HG03520 (cell line): ENCODE data around the gene HCN4.
"Not testable (repeated sequence)": the region's sequence is repeated elsewhere in the genome, so short reads cannot be mapped to it uniquely, and the experiment has no call there.

ENCODE experiments used
- ATAC-seq: cut with Tn5 transposase; IDR thresholded peaks from one replicate; pipeline ENCODE4 v1.9.1; 2021; ENCODE audit warnings: mild to moderate bottlenecking, moderate library complexity; ENCODE audit not compliant: unreplicated experiment

HCN4 gene

DNA sequence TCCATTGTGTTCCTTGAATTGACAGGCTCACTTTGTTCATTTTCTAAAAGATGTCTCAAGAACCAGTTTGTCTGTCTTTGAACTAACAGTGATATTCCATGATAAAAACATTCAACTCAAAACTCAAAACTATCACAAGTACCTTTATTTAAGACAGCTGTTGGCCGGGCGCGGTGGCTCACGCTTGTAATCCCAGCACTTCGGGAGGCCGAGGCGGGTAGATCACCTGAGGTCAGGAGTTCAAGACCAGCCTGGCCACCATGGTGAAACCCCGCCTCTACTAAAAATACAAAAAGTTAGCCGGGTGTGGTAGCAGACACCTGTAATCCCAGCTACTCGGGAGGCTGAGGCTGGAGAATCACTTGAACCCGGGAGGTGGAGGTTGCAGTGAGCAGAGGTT is 68.5 kb downstream of the HCN4 start:
- not testable (repeated sequence) for ATAC-seq

DNA sequence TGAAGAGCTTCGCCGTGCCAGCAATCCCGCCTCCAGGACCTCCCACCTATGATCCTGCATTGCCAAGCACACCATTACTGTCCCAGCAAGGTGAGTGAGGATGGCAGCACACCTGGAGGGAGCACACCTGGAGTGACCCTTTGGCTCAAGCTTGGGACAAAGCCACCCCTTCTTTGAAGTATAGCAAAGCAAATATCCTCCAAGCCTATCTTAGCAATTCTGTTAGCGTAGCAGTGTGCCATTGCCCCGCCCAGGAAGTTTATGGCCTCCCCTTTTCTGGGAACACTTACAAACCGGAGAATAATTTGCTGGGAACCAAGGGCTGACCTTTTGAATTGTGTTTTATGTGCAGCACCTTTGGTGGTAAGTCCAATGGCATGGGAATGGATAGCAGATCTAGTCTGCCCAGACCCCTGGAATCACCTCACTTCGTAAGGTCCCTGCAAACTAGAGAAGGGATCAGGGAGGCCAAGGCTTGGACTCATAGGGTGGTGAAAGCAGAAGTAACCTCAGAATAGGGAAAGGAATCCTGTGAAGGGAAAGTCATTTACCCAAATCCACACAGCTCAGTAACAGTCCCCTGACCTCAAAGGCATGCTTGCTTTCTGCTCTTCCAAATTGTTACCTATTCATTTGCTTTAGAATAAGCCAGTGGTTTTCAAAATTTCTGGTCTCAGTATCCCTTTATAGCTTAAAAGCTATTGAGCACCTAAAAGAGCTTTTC is 70.1 kb downstream of the HCN4 start:
- no peak for ATAC-seq

DNA sequence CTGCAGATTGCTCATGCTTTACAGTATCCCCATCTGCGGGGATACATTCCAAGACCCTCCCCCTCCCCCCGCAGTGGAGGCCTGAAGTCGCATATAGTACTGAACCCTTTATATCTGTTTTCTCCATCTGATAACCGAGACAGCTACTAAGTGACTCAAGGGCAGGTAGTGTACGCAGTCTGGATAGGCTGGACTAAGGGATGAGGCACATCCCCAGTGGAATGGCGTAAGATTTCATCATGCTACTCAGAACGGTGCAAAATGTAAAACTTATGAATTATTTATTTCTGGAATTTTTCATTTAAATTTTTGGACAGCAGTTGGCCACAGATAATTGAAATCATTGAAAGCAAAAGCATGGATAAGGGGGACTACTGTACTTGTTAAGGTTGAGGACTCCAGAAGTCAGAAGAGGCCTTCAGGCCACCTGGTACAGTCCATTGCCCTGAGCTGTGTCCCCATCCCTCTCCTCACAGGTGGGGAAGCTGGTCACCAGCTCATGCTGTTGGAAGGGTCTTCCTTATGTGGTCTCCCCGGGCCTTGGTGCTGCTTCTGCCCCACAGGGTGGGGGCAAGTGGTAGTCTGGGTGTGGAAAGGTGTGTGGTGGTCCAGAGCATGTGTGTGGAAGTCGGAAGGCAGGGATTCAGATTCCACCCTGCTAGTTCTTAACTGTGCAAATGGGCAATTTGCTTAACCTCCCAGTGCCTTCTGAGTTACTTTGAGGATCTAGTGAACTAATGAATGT is 72.0 kb downstream of the HCN4 start:
- ATAC-seq: no peak

DNA sequence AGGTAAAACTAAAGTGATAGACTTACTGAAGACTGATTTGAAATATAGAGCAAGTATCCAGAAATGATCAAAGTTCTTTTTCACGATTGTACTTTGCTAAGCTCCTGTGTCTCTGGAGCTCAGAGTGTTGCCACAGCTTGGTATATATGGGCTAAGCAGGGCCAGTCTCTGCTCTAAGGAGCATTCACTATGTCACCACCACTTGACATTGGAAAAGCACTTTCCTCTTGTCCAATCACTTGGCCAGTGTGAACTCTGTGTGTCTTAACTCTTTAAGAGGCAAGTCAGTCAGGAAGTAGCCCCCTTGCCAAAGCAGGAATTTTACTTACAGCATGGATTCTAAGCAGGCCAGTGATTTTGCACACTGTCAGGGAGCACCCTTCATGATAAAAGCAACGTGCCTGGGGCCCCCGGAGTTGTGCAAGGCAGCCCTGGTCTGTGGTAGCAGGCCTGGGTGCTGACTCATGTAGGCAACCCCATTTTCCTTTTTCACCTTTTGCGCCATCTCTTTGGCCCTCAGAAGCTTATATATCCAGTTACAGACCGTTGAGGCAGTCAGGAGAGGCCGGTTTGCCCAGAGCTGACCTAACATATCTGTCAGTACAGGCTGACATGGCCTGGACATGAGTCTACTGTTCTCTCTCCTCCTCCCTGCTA is 73.0 kb downstream of the HCN4 start:
- no peak for ATAC-seq

DNA sequence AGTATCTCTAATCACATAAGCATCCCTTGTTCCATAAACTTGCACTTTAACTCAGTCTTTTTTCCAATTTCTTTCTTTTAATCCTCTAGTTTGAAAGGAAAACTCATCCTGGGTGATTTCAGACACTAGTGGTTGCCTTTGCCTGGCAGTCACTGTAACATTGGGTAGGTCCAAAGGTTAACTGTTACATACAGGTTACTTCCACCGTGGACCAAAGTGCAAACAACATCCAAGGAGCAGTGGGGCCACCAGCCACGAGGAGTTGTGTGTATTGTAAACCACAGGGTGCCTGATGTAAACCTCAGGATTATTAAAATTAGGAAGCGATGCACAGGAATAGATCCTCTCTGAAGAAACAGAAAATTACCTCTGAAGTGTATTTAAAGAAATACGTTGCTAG is 75.0 kb downstream of the HCN4 start:
- ATAC-seq: no peak

DNA sequence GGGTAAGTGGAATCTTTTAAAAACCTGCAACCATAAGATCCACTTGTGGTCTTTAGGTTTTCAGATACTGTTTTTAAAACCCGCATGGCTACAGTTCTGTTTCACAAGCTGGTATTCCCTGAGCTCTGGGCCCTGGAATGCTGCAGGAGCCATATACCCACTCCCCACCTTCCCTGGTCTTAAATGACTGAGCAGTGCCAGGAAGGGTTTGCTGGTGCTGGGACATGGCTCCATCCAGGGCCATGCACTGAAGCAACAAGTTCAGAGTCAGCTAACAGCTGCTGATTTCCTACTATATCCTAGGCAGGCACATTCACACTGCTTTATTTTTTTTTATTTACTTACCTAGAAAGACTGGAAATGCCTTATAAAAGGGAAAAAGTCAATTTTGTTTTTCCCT is 77.3 kb downstream of the HCN4 start:
- no peak for ATAC-seq

DNA sequence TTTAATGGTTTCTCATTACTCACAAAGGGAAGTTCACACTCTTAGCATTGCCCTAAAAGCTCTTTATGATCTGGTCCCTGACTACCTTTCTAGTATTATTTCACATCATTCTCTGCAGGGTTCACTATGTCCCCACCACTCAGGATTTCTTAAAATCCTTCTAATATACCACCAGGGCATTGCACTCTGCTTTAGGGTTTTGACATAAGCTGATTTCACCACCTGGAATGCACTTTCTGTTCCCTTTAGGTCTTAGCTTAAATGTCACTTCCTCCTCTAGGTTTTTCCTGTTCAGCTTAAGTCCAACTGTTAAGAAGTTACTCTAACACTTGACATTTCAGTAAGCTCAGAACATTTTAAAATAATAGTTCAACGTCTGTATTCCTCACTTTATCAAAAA is 81.7 kb downstream of the HCN4 start:
- ATAC-seq: no peak

DNA sequence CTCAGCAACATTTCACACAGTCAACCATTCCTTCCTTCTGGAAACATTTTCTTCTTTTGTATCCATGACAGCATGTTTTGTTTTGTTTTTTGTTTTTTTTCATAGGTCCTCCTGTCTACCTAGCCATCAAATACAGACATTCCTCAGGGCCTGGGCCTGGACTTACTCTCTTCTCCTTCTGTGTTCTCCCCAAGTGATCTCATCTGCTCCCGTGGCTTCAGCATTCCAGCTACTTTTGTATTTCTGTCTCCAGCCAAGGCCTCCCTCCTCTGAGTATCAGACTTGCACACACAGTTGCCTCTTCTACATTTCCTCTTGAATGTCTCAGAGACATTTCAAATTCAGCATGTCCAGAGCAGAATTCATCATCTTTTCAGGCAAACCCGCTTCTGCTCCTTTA is 82.4 kb downstream of the HCN4 start:
- ATAC-seq: no peak

DNA sequence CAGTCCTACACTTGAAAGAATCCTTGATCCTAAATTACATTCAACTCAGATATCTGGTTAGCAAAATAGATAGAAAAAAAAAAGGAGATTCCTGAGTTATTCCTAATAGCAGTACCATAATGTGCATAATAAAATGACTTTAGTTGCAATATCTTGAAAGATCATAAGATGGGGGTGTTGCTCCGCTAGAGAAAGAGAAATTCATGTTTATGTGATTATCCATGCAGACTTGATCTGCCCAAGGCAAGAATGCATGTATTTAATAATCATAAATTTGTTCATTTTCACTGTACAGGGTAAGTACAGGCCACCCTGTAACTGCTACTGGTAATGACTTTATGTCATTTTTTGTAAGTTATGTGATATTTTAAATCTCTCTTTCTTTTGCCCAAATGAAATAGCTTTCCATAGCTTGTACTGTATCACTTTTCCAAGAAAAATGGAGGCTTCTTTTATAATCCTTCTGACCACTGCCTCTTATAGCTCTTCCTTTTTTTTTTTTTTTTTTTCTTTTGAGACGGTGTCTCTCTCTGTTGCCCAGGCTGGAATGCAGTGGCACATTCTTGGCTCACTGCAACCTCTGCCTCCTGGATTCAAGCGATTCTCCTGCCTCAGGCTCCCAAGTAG is 84.6 kb downstream of the HCN4 start:
- ATAC-seq: no peak

DNA sequence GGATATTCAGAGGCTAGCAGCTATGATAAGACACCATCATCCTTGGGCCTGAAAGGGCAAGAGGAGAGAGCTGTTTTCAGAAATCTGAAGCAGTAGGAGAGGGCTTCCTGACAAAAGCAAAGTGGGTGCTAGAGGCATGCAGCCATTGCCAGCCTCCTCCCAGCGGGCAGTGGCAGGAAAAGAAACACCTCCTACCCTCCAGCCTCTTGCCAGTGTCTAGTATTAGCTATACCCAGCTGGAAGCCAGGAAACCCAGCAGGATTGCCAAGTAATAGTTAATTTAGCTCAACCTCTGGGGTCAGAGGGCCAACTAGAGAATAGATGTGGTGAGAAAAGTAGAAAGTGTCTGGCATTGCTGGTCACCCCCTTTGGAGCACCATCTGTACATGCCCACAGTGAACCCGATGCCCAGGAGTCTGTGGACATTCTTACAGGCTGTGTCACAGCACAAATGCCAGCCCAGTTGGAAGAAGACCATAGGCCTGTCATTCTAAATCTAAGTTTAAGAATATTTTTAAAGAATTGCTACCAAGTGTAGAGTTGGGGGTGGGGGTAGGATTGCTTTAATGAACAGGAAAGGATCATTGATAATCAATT is 85.3 kb downstream of the HCN4 start:
- no peak for ATAC-seq

DNA sequence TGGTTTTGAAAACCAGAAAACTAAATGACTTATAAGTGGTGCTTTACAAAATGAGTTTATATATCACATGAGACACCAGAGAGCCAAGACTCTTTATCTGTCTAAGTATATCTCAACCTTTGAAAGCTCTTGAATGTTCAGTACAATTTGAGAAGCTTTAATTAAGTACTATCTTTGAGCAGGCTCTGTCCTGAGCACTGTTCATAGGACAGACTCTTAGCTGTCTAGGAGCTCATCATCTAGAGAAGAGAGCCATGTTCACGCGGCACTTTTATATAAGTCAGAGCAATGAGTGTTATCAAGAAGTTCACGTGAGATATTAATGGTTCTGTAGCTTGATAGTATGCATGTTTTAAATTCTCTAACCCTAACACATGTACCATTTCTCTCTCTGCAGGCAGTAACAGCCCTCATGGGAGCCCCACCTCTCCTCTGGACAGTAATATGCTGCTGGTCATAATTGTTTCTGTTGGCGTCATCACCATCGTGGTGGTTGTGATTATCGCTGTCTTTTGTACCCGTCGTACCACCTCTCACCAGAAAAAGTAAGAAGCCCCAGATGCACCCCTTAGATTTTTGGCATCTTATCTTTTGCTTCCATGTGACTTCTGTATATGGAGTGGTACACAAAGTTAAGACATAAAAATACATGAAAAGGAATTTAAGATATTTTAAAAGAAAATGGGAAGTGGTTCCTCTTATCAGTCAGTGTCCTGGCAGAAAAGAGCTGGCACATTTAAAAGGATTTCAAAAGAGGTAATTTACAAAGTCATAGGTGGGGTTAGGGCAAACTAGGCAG is 86.0 kb downstream of the HCN4 start:
- no peak for ATAC-seq

DNA sequence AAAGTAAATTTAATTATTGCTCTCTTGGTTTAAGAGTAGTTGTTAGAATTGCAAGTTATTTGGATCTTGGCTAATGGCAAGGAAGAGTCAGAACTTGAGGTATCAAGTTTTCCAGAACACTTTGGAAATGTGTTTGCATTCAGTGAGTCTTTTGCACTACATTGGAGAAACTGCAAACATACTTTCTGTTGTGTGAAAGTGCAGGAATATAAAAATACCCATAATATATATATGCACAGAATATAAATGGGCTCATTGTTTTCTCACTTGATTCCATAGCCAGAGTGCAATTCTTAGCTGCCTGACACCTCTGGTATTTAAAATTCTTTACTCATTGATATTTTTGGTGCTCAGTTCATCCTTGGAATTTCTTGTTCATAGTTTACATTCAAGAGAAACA is 92.9 kb downstream of the HCN4 start:
- ATAC-seq: no peak

DNA sequence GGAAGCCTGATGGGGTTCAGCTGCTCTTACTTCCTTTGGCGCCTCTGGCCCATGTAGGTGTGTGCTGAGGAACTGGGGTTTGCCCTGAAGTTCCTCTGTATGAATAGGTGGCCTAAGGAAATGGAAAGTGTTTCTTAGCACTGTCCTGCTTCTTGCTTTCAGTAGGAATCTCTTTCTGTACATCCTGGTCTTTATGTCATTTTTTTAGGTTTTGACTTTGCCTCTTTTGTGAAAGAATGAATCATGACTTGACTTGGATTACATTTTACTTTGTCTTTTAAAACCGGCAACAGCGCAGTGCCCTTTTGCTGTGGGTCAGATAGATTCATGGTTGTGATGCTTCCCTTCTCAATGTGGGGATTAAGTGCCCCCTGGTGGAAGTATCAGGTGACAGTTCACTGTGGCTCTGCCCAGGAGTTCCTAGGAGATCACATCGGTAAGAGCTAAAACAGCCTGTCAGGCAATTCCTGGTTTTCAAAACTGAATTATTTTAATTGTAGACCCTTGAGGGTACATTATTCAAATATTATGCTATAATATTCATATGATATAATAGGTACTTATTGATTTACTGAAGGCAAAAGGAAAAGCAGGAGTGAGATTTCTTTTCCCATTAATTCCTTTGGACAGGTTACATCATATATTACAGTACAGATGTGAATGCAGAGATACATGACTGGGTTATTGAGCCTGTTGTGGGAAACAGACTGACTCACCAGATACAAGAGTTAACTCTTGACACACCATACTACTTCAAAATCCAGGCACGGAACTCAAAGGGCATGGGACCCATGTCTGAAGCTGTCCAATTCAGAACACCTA is 95.4 kb downstream of the HCN4 start:
- ATAC-seq: peak; percentile 51

DNA sequence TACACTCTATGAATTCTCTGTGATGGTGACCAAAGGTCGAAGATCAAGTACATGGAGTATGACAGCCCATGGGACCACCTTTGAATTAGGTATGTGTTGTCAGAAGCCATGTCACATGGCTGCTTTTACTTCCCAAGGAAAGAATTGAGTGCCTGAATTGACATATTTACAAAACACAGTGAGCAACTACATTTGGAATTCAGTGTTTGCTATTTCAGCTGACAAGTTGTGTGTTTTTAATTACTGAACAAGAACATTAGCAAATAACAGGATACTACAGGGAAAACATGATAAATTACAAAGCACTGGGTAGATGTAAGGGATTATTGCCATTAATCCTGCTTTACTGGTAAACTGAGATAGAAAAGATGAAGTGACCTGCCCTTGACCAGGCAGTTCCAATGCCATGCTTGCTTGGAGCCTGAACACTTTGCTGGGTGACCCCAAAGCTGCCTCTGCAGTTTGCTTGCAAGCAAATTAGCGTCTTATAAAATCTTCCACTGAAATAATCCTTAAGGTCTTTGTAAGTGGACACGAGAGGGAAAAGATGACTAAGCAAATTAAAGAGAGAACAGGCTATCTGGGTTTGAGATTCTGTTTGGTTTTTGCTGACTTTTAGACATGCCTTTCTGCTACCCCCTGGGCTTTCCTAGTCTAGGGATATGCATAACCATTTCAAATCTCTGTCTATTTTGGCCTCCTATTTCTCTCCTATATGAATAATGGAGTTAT is 98.2 kb downstream of the HCN4 start:
- ATAC-seq: no peak
